HL-60 (cell line): Measurements from ENCODE around the gene SLC45A1.

Experiments
- CTCF ChIP-seq: IDR thresholded peaks from one replicate; pipeline ENCODE4 v1.5.1; 2011; ENCODE audit warnings: low read length, control low read depth, inconsistent platforms; ENCODE audit not compliant: insufficient read depth
- GABPA ChIP-seq: IDR thresholded peaks from 2 replicates; pipeline ENCODE4 v1.6.1; 2012; ENCODE audit warnings: low read depth
- POLR2AphosphoS5 ChIP-seq: IDR thresholded peaks from 2 replicates; pipeline ENCODE4 v1.6.1; 2012; ENCODE audit warnings: low read depth
- TF ChIP-seq, protein P1 (sequence below): IDR thresholded peaks from 2 replicates; pipeline ENCODE4 v1.6.1; 2012; ENCODE audit warnings: low read depth; ENCODE audit not compliant: insufficient replicate concordance

GRCh38 chr1:8352886-8353785 lies 35.2 kb downstream of the SLC45A1 start:
- no peak for TF ChIP-seq GABPA
- no peak for TF ChIP-seq CTCF
- TF ChIP-seq, protein P1, sequence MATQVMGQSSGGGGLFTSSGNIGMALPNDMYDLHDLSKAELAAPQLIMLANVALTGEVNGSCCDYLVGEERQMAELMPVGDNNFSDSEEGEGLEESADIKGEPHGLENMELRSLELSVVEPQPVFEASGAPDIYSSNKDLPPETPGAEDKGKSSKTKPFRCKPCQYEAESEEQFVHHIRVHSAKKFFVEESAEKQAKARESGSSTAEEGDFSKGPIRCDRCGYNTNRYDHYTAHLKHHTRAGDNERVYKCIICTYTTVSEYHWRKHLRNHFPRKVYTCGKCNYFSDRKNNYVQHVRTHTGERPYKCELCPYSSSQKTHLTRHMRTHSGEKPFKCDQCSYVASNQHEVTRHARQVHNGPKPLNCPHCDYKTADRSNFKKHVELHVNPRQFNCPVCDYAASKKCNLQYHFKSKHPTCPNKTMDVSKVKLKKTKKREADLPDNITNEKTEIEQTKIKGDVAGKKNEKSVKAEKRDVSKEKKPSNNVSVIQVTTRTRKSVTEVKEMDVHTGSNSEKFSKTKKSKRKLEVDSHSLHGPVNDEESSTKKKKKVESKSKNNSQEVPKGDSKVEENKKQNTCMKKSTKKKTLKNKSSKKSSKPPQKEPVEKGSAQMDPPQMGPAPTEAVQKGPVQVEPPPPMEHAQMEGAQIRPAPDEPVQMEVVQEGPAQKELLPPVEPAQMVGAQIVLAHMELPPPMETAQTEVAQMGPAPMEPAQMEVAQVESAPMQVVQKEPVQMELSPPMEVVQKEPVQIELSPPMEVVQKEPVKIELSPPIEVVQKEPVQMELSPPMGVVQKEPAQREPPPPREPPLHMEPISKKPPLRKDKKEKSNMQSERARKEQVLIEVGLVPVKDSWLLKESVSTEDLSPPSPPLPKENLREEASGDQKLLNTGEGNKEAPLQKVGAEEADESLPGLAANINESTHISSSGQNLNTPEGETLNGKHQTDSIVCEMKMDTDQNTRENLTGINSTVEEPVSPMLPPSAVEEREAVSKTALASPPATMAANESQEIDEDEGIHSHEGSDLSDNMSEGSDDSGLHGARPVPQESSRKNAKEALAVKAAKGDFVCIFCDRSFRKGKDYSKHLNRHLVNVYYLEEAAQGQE: no peak
- TF ChIP-seq POLR2AphosphoS5: no peak
